HG02798 (cell line): ENCODE measurements around the gene CTIF.
"Not testable (repeated sequence)": the region's sequence is repeated elsewhere in the genome, so short reads cannot be mapped to it uniquely, and the experiment has no call there.

Experiments
- ATAC-seq: cut with Tn5 transposase; IDR thresholded peaks from one replicate; pipeline ENCODE4 v1.9.1; 2021; ENCODE audit warnings: mild to moderate bottlenecking; ENCODE audit not compliant: unreplicated experiment, poor library complexity

The CTIF gene

DNA sequence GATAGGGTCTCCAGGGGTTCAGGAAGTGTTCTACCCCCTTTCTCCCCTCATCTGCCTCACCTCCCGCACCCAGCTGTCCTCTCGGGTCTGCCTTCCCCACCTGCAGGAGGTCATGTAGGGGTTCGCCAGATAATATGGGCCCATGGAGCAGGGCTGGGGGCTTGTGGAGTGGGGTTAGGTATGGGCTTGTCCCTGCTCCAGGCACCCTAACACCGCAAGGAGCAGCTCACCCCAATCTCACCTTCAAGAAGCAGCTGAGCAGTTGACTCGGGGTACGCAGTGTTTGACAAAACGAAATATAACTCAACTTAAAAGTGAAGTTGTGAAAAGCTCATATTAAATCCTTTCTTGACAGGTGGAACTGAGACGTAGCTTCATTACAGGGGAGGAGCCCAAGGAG lies 99.6 kb downstream of the CTIF start:
- no peak for ATAC-seq

DNA sequence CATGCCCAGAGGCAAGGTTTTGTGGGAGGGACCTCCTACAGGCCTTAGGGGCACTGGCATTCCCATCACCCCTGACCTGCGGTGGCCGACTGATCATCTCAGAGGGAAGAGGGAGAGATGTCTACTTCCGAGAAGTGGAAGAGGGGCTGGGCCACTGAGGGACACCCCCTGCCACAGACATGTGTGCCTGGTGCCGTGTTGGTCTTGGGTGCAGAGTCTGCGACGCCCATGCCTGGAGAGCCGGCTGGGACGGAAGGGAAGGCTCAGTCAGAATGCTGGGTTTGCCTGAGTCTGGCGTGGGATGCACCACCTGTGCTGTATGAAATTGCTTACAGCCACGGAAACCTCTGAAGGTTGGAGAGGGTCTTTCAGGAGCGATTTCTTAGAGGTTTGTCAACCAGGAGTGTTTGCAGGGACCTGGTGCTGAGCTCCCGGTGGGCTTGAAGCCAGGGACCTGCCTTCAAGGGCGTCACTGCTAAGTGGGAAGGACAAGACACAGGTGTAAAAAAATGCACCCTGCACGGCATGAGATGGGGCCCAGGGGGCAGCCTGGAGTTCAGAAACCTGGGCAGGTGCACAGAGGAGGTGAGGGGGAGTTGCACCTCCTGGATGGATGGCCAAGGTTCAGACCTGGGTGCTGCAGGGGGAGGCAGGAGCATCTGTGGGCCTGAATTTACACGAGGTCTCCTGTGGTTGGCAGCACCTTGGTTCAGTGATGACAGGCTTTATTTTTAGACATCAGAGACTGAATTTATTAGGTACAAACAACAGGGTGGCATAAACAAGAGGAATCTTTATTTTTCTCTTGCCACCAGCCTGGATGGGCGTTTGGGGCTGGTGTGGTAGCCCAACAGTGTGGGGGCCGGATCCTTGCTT lies 100.3 kb downstream of the CTIF start:
- ATAC-seq: no peak

DNA sequence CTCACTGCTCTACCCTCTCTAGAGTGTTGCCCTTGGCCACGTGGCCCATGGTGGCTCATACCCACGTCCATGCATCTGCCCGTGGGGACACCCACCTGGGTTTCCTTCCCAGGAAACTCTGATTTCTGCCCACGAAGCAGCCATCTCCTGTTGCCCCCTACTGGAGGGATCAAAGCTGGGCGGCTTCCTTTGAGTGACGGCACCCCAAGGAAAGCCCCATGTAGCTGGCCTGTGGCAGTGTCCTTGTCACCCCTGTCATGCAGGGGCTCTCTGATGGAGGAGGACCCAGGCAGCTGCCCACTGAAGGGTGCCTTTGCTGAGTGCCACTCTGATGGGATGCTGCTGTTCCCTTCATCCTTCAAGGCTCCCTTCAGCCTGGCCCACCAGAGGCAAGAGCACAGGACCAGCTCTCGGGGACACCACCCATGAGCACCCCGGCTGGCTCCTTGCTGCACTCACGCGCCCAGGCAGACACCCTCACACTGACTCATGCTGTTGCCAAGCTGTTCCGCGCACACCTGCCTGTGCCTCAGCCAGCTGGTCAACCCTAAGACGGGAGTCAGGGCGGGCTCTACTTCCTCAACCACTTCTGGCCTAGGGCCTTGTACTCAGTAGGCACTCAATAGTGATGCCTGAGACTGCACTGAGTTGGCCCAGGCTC lies 101.1 kb downstream of the CTIF start:
- no peak for ATAC-seq

DNA sequence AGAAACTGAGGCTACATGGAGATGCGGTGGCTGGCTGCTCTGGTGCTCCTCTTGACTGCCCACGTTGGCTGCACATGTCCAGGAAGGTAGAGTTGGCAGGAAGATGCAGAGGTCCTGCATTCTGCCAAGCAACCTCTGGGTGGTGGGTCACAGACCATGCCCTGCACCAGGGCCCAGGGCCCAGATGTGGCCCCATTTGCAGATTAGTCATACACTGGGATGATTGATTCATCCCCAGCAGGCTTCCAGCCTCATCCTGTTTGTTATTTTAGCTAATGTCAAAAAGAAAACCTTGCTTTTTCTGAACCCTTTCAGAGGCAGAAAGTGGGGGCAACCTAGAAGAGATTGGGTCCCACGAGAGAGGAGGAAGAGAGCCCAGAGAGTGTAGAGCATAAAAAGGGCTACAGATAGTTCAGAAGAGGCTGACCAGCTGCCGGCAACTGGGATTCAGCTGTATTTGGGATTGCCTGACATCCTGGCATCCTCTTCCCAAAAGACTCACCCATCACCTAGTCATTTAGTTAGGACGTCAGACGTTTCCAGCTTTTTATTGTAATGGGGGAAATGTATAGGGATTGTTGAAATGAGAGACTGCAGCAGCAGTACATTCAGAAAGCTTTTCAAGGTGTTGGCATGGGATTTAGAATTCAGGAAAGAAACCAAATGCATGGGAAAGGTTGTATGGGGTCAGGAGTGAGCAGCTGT lies 101.9 kb downstream of the CTIF start:
- no peak for ATAC-seq

DNA sequence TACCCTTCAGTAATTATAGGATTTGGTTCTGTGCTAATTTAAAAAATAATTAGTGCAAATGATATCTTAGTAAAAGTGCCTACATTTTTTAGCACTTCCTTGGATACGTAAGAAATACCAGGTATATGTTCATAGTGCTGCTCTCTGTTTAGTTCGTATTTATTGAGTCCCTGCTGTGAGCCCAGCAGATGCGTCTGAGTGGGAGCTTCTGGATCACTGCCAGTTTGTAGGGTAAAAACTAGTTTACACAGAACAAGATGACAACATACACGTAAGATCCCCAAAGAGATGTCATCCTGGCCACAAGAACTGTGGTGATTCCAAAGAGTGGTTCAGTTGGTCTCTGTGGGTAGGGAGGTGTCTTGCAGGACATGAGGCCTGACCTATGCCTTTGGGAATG lies 103.2 kb downstream of the CTIF start:
- ATAC-seq: no peak

DNA sequence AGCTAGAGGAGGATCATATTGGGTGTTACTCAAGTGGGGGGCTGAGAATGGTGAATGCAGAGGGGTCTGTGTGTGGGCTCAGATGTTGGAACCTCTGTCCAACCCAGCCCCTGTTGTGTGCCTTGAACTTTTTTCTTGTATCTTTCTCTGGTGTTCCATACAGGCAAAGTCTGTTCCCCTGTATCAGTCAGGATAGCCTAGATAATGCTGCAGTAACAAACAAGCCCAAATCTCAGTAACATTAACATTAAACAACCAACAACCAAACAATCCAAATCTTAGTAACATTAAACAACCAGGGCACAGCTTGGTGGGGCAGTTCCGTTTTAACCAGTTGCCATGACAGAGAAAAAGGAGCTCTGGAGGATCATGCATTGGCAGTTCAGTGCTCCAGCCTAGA lies 103.7 kb downstream of the CTIF start:
- ATAC-seq: no peak

DNA sequence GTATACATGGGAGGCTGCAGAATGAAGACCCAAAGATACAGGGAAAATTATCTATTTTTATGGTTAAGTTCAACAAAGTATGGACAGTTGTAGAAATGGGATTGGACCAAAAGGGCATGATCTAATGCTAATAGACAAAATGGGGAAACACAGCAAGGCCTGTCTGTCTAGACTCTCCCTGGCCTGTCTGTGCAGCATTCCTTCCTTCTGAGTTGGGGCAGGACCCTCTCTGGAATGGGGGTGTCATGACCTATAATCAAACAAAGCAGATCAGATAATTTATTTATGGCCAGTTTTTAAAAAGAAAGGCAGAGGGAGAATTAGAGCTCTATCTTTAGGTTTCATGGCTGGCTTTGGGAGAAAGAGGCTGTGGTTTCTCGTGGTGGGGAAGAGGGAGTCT lies 104.4 kb downstream of the CTIF start:
- no peak for ATAC-seq

DNA sequence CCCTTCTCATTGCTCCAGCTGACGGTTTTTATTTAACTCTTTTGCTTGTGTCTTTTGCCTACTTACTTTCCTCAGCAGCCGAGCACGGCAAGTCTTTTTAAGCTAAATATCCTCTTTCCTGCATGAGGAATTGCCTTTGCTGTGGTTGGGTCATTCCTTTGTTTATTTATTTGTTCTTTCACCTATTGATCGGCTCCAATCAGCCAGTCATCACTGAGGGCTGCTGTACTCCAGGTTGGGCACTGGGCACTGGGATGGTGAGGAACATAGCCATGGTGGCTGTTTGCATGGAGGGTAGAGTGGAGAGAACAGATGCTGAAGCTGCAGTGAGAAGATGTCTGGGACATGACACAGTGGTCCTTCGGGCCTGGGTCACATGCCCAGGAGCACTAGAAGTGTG lies 105.2 kb downstream of the CTIF start:
- ATAC-seq: no peak

DNA sequence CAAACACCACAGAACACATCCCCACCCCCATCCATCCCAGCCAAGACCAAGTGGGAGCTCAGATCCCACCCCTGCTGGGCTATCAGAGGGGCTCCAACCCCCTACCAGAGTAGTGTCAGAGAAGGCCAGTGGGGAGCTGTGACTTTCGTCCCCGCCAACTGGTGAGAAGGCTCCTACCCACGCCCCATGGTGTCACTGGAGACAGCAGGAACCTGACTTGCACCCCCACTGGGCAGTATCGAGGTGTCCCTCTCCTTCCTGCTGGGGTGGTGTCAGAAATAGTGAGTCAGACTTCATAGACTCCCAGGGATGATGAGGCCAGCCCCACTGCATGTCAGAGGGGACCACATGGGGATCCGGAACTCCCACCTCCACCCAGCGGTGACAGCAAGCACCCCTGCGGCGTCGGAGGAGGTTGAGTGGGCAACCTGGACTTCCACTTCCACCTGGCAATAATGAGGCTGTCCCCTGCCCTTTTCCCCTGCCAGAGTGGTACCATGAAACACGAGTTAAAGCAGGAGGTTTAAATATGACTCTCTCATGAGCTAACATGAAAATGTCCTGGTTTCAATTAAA lies 106.7 kb downstream of the CTIF start:
- ATAC-seq: no peak

DNA sequence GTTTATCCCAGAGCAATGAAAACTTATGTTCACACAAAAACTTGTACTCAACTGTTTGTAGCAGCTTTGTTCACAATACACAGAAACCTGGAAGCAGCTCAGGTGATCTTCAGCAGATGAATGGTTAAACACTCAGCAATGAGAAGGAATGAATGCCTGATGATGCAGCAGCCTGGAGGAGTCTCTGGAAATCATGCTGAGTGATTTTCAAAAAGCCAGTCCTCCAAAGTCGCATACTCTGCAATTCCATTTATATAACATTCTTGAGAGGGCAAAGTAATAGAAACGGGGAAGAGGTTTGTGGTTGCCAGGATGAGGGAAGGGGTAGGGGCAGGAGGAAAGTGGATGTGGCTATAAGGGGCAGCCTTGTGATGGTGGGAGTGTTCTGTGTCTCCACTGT lies 108.1 kb downstream of the CTIF start:
- no peak for ATAC-seq

DNA sequence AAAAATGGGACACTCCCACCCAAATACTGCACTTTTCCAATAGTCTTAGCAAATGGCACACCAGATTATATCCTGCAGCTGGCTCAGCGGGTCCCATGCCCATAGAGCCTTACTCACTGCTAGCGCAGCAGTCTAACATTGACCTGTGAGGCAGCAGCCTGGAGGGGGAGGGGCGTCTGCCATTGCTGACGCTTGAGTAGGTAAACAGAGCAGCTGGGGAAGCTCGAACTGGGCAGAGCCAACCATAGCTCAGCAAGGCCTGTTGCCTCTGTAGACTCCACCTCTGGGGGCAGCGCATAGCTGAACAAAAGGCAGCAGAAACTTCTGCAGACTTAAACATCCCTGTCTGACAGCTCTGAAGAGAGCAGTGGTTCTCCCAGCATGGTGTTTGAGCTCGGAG lies 110.4 kb downstream of the CTIF start:
- no peak for ATAC-seq

DNA sequence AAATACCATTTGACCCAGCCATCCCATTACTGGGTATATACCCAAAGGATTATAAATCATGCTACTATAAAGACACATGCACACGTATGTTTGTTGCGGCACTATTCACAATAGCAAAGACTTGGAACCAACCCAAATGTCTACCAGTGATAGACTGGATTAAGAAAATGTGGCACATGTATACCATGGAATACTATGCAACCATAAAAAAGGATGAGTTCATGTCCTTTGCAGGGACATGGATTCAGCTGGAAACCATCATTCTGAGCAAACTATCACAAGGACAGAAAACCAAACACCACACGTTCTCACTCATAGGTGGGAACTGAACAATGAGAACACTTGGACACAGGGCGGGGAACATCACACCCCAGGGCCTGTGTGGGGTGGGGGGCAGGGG lies 115.8 kb downstream of the CTIF start:
- not testable (repeated sequence) for ATAC-seq

DNA sequence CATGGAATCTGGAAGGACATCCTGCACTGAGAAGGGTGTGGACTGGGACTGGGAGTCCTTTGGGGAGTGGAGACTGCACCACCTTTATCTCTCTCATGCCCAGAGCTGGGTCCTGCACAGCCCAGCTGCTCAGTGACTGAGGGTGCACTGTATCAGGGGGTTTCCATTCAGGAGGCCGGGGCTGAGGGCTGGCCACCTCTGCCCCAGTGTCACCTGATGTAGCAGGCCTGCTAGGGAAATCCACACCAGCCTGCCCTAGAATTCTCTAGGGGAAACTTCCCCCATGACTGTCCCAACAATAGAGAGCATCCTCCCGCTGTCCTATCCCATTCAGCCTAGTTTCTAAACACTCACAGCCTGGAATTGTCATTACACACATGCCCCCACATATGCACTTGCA lies 116.7 kb downstream of the CTIF start:
- ATAC-seq: no peak

DNA sequence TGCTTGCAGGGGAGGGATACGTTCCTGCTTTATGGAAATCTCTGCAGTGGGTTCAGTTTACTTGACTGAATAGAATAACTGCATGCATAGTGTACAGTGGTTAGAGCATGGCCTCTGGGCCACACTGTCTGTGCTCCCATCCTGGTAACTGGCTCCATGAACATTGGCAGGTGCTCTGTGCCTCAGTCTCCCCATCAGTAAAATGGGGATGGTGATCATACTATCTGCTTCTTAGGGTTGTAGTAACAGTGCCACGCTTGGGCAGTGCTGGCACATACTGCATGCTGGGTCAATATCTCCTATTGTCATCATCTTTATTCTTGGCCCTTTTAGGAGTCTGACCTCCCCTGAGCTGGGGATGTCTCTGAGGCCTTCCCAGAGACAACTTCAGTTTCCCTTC lies 117.3 kb downstream of the CTIF start:
- no peak for ATAC-seq

DNA sequence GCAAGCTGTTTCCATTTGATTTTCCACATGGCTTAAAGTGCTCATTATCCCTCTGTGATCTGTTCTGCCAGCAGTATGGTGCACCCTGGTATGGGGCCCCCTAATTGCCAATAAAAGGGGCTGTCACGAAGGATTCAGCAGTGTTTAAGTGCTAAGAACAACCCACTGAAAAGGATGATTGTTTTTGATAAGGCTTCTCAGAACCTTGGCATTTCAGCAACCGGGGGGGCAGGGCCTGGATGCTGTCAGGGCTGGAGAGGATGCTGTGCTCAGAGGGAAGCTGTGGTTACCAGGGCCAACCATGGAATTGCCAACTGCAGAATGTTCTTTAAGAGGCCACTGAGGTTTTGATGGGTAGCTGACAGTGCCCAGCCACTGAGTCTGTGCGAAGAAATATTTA lies 117.8 kb downstream of the CTIF start:
- no peak for ATAC-seq

DNA sequence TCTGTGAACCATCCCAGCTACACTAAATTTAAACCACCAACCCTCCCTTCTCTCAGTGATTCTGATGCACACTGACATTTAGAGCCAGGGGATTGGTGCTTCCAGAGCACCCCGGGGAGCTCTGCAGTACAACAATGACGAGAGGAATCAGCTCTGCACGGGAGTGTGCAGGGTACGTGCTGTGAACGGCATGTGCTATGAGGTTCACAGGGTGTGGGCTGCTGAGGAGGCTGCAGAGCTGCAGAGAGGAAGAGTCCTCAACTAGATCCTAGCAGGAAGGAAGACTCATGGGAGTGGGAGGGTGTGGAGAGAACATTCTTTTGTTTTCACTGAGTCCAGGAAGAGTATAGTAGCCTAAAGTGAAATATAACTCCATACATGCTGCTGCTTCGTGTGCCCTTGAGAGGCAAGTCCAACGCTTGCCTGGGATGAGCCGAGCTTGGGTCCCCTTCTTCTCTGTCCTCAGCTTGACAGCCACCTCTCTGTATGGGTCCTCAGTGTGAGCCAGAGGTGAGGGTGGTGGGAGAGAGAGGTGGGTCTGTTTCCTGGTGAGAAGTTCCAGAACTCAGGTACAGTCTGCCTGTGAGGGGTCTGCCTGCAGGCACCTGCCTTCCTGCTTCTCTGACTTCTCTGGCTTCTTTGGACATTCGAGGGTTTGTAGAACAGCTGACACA lies 118.8 kb downstream of the CTIF start:
- ATAC-seq: no peak

DNA sequence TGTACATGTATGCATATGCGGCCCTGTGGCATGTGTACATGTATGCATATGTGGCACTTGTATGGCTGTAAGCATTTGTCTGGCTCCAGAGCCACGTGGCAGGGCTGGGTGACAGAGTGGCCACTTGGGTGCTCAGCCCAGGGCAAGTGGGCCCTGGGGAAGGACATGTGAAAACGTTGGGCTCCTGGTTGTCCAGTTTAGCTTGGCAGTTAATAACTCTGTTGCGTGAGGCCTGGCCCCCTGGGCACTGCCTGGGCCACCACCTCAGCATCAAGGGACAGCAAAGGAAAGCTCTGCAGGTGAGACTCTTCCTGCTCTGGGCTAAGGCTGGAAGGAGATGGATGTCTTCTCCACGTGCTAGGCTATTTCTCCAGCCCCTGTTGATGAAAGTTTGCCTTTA lies 119.9 kb downstream of the CTIF start:
- no peak for ATAC-seq

DNA sequence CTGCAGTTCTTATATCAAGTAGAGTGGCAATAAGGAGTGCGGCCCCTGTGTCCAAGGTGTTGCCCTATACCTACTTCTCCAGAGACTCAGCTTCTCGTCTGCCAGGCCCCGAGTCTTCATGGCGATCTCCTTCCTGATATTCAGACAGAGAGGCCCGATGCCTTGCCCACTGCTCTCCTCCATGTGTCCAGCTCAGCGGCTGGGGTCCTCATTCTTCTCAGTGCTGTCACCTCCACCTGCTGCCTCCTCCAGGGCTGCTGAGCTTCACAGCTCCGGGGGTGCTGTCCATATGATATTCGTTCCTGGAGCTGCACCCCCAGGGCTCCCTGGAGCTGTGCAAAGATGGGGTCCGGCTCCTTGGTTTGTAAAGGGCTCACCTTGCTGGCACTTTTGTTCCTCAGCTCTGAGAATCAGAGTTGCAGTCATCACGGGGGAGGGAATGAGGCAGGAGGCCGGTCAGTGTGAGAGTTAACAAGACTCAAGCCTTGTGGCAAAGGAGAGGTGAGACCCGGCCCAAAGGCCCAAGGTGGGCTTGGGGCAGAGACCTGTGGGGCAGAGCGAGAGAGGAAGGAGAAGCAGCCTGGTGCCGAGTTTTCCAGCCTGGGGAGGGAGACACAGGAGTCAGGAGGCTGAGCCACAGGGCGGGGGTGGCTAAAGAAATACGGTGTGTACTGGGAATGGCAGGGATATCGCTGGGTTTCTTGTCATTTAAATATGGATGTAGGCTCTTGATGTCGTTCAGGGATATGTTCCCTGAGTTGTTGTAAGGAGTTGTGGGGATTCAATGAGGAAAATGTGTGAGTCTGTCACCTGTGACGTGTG lies 120.6 kb downstream of the CTIF start:
- ATAC-seq: no peak

DNA sequence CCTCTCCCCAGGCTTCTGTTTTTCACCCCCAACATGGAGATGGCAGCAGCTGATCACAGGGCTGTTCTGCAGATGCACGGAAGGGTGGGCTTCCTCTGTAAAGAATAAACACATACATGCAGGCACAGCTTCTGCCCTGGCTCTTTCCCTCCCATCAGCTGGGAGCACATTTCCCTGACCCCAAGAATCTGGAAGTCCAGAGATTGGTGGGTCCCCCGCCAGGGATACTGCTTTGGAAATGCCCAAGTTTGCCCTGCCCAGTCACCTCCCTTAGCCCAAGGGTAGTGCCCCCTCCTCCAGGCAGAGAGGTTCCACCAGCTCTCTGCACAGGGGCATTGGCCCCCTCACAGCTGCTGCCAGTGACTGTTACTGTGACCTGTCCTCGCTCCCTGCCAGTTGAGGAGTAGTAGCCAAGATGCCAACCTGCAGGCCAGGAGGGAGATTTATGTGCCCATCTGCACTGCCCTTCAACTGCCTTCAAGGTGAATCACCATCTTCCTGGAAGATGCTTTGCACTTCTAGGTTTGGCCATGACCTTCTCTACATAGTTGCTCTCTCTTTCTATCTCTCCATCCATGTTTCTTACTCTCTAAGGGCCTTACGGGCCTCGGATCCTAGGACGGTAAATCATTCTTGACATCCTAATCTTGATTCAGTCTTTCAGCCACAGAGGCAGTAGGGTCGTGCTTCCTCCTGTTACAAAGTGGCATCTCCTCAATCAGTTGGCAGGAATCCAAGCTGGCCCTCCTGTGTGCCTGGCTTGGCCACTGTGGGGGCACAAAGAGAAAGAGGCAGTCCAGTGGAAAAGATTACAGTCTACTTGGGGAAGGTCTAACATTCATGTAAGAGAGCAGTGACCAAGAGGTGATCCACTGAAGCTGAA lies 121.8 kb downstream of the CTIF start:
- ATAC-seq: no peak
